ENCODE results near the gene CHD2. TPM values are rescaled to one million over a fixed set of nuclear protein-coding genes. Genes with fewer than 3 reads are reported as not detected.

Gene CHD2
- total and polyA plus RNA-seq, 10 of the 15 experiments (the other 5 are each of a cell fraction or from before 2014, with no cell fraction given): 38.1 to 94.7 (median 63.3) TPM

GRCh38 chr15:92899948-92900730 is at the start of gene CHD2 (continued):
- TF ChIP-seq MLLT1 (IDR thresholded peaks at IDR 0.05) (peak; percentile 99), ZNF274 (IDR thresholded peaks at IDR 0.05; ENCODE audit: insufficient read depth, insufficient read length) (no peak), SREBF1 (IDR thresholded peaks at IDR 0.05; ENCODE audit: low read length) (no peak; the same call in 1 of the 2 replicates), ZNF622 (IDR thresholded peaks at IDR 0.05) (no peak), SIX5 (IDR thresholded peaks at IDR 0.05; ENCODE audit: low read depth, low read length, severe bottlenecking) (no peak), ZZZ3 (IDR thresholded peaks at IDR 0.05; ENCODE audit: control insufficient read depth, insufficient read length, low read depth) (no peak), CHD1 (IDR thresholded peaks at IDR 0.05; ENCODE audit: low read depth, low read length) (no peak; the same call in 1 of the 2 replicates), POLR2AphosphoS5 (IDR thresholded peaks at IDR 0.05; ENCODE audit: low read length) (peak; percentile 100), ATF2 (IDR thresholded peaks at IDR 0.05; ENCODE audit: low read length) (0 out of 2 replicates have a peak, but pooled peaks have one; percentile 12), EGR1 (IDR thresholded peaks at IDR 0.05; ENCODE audit: borderline replicate concordance in 1 of 2, low read depth in 2 of 2, low read length in 2 of 2) (peak in 1 of 2 experiments; percentile 22; a peak in 1 of 3 replicates), RBBP5 (conservative IDR thresholded peaks at IDR 0.05) (no peak), SRF (IDR thresholded peaks at IDR 0.05; ENCODE audit: low read depth in 2 of 2, low read length in 2 of 2) (0 out of 4 replicates have a peak, but pooled peaks of 1 of the 2 experiments have one; percentile 11), STAT3 (IDR thresholded peaks at IDR 0.05; ENCODE audit: low read depth, low read length) (no peak), E2F8 (IDR thresholded peaks at IDR 0.05; ENCODE audit: low read depth, partially characterized antibody) (no peak), KDM1A (IDR thresholded peaks at IDR 0.05; ENCODE audit: borderline replicate concordance) (no peak), CREB1 (IDR thresholded peaks at IDR 0.05; ENCODE audit: low read depth) (peak; percentile 2; the same call in 1 of the 2 replicates), KLF5 (IDR thresholded peaks at IDR 0.05; ENCODE audit: partially characterized antibody) (peak; percentile 76), KAT2A (conservative IDR thresholded peaks at IDR 0.05; ENCODE audit: control insufficient read depth, low read depth, low read length) (peak; percentile 57; the same call in 1 of the 2 replicates), HDGF (IDR thresholded peaks at IDR 0.05) (no peak), SMAD5 (IDR thresholded peaks at IDR 0.05; ENCODE audit: low read depth) (peak; percentile 93), SUPT20H (IDR thresholded peaks at IDR 0.05; ENCODE audit: borderline replicate concordance, control insufficient read depth, low read depth, low read length) (no peak), ZBTB11 (CRISPR knock-in tag; IDR thresholded peaks at IDR 0.05) (no peak)

Data from GM12878 (cell line).